ENCODE results near the gene EMP1.

Gene EMP1

GRCh38 chr12:13222076-13222475, 25.6 kb downstream of the EMP1 start:
- DNase-seq (ENCODE audit: low read depth in 2 of 2) = no peak

DNA sequence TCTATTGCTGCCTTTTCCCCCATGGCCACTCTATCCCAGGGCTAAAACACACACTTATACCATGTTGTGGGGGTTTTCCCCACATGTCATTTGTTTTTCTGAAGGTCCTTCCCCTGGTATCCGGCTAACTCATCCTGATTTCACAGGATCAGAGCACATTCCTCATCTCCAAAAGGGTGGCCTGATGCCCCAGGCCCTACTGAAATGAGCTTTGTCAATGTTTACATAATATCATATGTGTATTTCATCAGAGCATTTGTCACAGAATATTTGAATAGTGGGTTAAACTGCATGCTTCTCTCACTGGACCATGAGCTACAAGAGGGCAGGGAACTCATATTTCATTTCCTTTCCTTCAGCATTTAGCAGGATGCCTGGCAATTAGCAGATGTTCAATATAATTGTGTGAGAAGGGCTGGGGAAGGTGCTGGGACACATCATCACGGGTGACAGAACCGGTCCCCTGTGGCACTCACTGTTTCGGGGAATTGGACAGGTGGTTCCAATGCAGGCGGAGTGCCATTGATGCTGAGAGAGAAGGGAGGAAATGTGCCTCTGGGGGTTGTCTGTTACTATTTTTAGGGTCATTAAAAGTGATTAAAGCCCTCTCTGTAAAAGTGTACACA, 26.8 kb downstream of the EMP1 start:
- no peak for DNase-seq (ENCODE audit: low read depth in 2 of 2)

GRCh38 chr12:13223941-13224340, 27.4 kb downstream of the EMP1 start:
- no peak for DNase-seq (ENCODE audit: low read depth in 2 of 2)

DNA sequence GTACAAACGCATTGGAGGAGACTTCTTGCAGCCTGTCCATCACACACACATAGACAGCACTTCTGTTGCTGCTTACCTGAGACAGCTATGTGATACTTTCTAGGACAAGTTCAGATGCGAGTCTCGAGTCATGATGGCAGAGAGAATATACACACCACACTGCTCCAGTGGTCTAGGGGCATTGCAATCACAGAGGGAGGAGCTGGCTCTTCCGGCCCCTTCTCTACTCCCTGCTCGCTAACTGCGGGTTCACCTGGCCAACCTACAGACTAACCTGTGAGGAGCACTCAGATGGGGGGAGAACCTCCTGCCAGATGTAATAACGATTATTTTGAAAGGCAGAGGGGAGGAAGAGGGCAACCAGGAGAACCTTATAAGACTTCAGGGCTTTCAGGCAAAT, 30.7 kb downstream of the EMP1 start:
- no peak for DNase-seq (ENCODE audit: low read depth in 2 of 2)

DNA sequence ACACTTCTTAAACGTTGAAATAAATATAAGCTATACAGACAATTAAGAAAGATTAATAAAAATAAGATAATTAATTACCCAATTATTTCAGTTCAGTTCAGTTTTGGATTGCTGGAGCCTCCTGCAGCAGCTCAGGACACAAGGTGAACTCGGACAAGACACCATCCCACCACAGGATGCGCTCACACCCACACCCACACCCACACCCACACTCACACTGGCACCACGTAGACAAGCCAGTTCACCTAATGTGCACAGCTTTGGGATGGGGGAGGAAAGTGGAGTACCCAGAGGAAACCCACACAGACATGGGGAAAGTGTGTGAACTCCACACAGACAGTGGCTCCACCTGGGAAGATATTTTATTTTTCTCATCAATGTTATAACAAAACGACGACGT, 32.1 kb downstream of the EMP1 start:
- DNase-seq (ENCODE audit: low read depth in 2 of 2) = no peak

- DNase-seq (ENCODE audit: low read depth in 2 of 2) = no peak
These were observed 33.0 kb downstream of the EMP1 start for GRCh38 chr12:13229504-13229903.

DNA sequence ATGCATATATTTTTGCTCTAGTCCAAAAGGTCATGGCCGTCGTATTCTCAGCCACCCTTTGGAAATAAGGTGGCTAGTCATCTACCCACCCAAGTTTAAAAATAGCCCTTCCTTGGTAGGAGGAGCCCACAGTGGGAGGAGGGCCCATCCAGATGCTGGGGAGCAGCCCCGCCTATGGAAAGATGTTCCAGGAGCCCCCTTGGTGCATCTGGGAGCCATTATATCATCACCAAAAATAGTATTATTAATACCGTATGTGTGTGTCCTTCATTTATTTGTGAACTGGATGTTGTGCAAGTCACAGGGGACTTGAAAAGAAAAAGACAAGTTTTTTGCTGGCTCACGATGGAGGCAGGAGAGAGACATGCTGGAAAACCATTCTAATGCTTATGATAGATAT, 34.0 kb downstream of the EMP1 start:
- DNase-seq (ENCODE audit: low read depth in 2 of 2) = no peak

- no peak for DNase-seq (ENCODE audit: low read depth in 2 of 2)
These were observed 37.5 kb downstream of the EMP1 start for GRCh38 chr12:13233830-13234641.

- DNase-seq (ENCODE audit: low read depth in 2 of 2) = no peak
These were observed 41.7 kb downstream of the EMP1 start for GRCh38 chr12:13238204-13238603.

GRCh38 chr12:13241833-13242488, 45.4 kb downstream of the EMP1 start:
- no peak for DNase-seq (ENCODE audit: low read depth in 2 of 2)

DNA sequence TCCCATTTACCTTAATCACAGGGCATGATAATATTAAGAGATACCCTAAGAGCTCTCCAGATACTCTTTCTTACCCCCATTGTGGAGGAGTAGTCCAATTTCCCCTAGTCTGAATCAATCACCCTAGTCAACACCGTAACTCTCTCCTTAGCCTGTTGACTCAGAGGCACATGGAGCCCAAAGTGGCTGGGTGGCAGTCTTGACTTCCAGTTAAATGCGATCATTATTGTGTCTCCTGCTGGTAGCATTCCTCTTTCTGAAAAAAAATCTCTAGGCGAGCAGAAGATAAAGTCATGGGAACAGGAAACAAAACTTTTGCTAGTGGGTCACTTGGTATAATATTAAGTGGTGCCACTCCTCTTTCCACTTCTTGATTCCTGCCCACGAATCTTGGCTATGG, 46.4 kb downstream of the EMP1 start:
- no peak for DNase-seq (ENCODE audit: low read depth in 2 of 2)

- no peak for DNase-seq (ENCODE audit: low read depth in 2 of 2)
These were observed 47.1 kb downstream of the EMP1 start for GRCh38 chr12:13243516-13244070.

GRCh38 chr12:13247596-13247995, 51.1 kb downstream of the EMP1 start:
- no peak for DNase-seq (ENCODE audit: low read depth in 2 of 2)

GRCh38 chr12:13248964-13249363, 52.4 kb downstream of the EMP1 start:
- no peak for DNase-seq (ENCODE audit: low read depth in 2 of 2)

DNA sequence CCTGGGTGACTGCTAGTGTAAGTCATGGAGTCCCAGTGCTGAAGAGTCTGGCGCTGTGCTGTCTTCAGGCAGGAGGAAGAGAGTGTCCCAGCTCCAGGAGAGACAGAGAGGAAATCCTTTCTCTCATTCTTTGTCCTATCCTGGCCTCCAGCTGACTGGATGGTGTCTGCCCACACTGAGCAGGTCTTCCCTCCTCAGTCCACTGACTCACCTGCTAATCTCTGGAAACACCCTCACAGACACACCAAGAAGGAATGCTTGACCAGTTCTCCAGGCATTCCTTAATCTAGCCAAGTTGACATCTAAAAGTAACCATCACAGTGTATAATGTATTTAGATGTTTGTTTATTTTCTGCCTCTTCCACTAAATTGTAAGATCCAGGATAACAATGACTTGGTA, 53.9 kb downstream of the EMP1 start:
- no peak for DNase-seq (ENCODE audit: low read depth in 2 of 2)

- DNase-seq (ENCODE audit: low read depth in 2 of 2) = no peak
These were observed 55.0 kb downstream of the EMP1 start for GRCh38 chr12:13251521-13251920.

- DNase-seq (ENCODE audit: low read depth in 2 of 2) = no peak
These were observed 55.5 kb downstream of the EMP1 start for GRCh38 chr12:13252024-13252423.

GRCh38 chr12:13252616-13253015, 56.1 kb downstream of the EMP1 start:
- no peak for DNase-seq (ENCODE audit: low read depth in 2 of 2)

DNA sequence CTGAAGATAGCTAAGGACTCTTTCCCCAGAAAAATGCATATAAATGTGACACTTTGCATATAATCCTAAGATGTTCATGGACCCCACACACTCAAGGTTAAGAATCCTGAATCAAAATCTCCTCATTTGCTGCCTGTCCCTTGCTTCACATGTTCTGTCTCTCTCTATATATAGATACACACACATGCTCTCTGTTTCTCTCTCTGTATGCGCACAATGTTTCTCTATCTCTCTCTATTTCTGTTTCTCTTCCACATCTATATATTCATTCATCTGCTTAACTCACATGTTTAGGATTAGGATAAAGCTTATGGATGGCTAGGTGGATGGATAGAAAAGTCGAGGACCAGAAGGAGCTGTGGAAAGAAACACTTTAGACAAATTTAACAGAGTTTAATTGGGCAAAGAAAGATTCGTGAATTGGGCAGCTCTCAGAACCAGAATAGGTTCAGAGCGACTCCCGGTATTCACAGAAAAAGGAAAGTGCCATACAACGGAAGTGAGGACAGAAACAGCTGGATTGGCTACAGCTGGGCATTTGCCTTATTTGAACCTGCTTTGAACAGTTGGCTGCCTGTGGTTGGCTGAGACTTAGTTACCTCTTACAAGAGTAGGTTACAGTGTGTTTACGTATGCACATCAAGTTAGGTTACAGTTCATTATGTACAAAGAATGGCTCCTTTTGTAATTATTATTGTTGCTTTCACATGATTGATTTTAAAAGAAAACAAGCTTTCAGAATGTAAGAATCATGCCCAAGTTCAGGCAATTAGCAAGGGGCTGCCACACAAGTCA, 57.6 kb downstream of the EMP1 start:
- DNase-seq (ENCODE audit: low read depth in 2 of 2) = no peak

GRCh38 chr12:13255792-13256691, 59.5 kb downstream of the EMP1 start:
- DNase-seq (ENCODE audit: low read depth in 2 of 2) = peak; percentile 37 to 54

GRCh38 chr12:13256692-13257045, 60.1 kb downstream of the EMP1 start:
- no peak for DNase-seq (ENCODE audit: low read depth in 2 of 2)
